ENCODE results near the gene PICALM. TPM values are rescaled to one million over a fixed set of nuclear protein-coding genes. Genes with fewer than 3 reads are reported as not detected.
A peak's percentile ranks its signal among the peaks of the same experiment; 100 is the strongest.

PICALM gene
- total and polyA plus RNA-seq, 8 donors: 23.3 to 90.9 (median 51.7) TPM

GRCh38 chr11:86043765-86044503 lies 24.9 kb downstream of the PICALM start:
- WGBS, 2 donors: 60 to 76% methylated on average over 9 of the region's 9 CpGs
- H3K9me3 ChIP-seq: no peaks in the 10 kb centered on the region
- DNase-seq (no peak), ATAC-seq (no peak), FAIRE-seq (no peak)
- no peak for TF ChIP-seq CTCF (IDR thresholded peaks at IDR 0.05)
- no peak overlapping the region for H3K4me3 ChIP-seq
- H3K4me1 ChIP-seq: peaks cover 18 to 49% (median 43%) of the 10 kb centered on the region in 3 donors
- intact Hi-C loops (cut with DNase I): loop anchor here in 1 of 3 donors (10.0 kb wide), 1 partner anchor 161 kb away; no protein-coding TSS in a partner anchor
- no peaks in the 10 kb centered on the region for H3K27me3 ChIP-seq
- no peaks in the 10 kb centered on the region for H3K36me3 ChIP-seq
- H3K27ac ChIP-seq: no peak overlapping the region

- FAIRE-seq (peak; percentile 96), ATAC-seq (peak; percentile 79 to 97 (median 94)), DNase-seq (peak in 3 of 6 donors; percentile 57 to 66 (median 61))
- H3K27me3 ChIP-seq: no peaks in the 10 kb centered on the region
- no peaks in the 10 kb centered on the region for H3K9me3 ChIP-seq
- peaks cover 12 to 42% (median 31%) of the 10 kb centered on the region in 3 donors for H3K4me1 ChIP-seq
- TF ChIP-seq CTCF (IDR thresholded peaks at IDR 0.05): peak; percentile 66 to 84 (median 78)
- intact Hi-C loops (cut with DNase I): loop anchor here in 1 of 3 donors (10.0 kb wide), 1 partner anchor 163 kb away; no protein-coding TSS in a partner anchor
- no peaks in the 10 kb centered on the region for H3K36me3 ChIP-seq
- no peak overlapping the region for H3K27ac ChIP-seq
- WGBS, 2 donors: 0% methylated on average over 2 of the region's 2 CpGs
- peak overlapping the region in 1 of 4 donors; percentile 7 for H3K4me3 ChIP-seq
These were observed 26.9 kb downstream of the PICALM start for GRCh38 chr11:86041975-86042378.

- no peaks in the 10 kb centered on the region for H3K27me3 ChIP-seq
- H3K4me3 ChIP-seq: peak overlapping the region in 1 of 4 donors; percentile 7
- H3K9me3 ChIP-seq: no peaks in the 10 kb centered on the region
- peak in 1 of 4 donors; percentile 14 for ATAC-seq
- no peaks in the 10 kb centered on the region for H3K36me3 ChIP-seq
- intact Hi-C loops (cut with DNase I): loop anchor here in 1 of 3 donors (10.0 kb wide), 1 partner anchor 164 kb away; no protein-coding TSS in a partner anchor
- H3K4me1 ChIP-seq: peaks cover 12 to 40% (median 30%) of the 10 kb centered on the region in 3 donors
- 21 to 26% methylated on average over 2 of the region's 2 CpGs for WGBS, 2 donors
- DNase-seq: no peak
- no peak overlapping the region for H3K27ac ChIP-seq
- FAIRE-seq: no peak
- TF ChIP-seq CTCF (IDR thresholded peaks at IDR 0.05): no peak
These were observed 27.7 kb downstream of the PICALM start for GRCh38 chr11:86040919-86041850.

- Histone ChIP-seq H3K4me3 (no peak overlapping the region), H3K36me3 (no peaks in the 10 kb centered on the region), H3K27me3 (no peaks in the 10 kb centered on the region), H3K9me3 (no peaks in the 10 kb centered on the region), H3K27ac (no peak overlapping the region), H3K4me1 (peaks cover 18 to 51% (median 48%) of the 10 kb centered on the region in 3 donors)
- intact Hi-C loops (cut with DNase I): loop anchor here in 1 of 3 donors (10.0 kb wide), 1 partner anchor 156 kb away; no protein-coding TSS in a partner anchor
- DNase-seq (no peak), FAIRE-seq (no peak), ATAC-seq (no peak)
- no peak for TF ChIP-seq CTCF (IDR thresholded peaks at IDR 0.05)
These were observed 29.8 kb downstream of the PICALM start for GRCh38 chr11:86039094-86039493.
